ENCODE measurements around the gene NLRP12. TPM values are rescaled to one million over a fixed set of nuclear protein-coding genes. Genes with fewer than 3 reads are reported as not detected.

Gene NLRP12
- total and polyA plus RNA-seq, 2 experiments from 2014 or later = 1.9 to 7.5 TPM

GRCh38 chr19:53818756-53819155 lies 5.4 kb downstream of the NLRP12 start:
- H2AFZ ChIP-seq = no peak overlapping the region
- no peak overlapping the region for H3K27ac ChIP-seq (ENCODE audit: low read depth)
- DNase-seq (ENCODE audit: low spot score) (peak; percentile 61), ATAC-seq (no peak)
- no peaks in the 10 kb centered on the region for H3K36me3 Mint-ChIP-seq (ENCODE audit: low read depth)
- H3K9me3 Mint-ChIP-seq = no peaks in the 10 kb centered on the region; the same call in 1 of the 3 replicates
- no peak overlapping the region for H3K27ac Mint-ChIP-seq
- H3K27me3 ChIP-seq (ENCODE audit: insufficient read depth) = no peaks in the 10 kb centered on the region
- peaks cover 2% of the 10 kb centered on the region for H3K27me3 Mint-ChIP-seq (ENCODE audit: insufficient read depth, low read depth, poor library complexity)
- H3K4me2 ChIP-seq = no peak overlapping the region
- H3K36me3 ChIP-seq (ENCODE audit: insufficient read depth) = no peaks in the 10 kb centered on the region
- H3K9me2 ChIP-seq (ENCODE audit: insufficient read depth) = no peaks in the 10 kb centered on the region
- H3F3A ChIP-seq (replicated peaks; ENCODE audit: low read depth) = 0 out of 2 replicates have a peak, but pooled peaks cover 4% of the 10 kb centered on the region
- peaks cover 5% of the 10 kb centered on the region for H3K4me1 Mint-ChIP-seq
- no peak overlapping the region for H3K4me3 Mint-ChIP-seq
- H4K20me1 ChIP-seq (replicated peaks; ENCODE audit: insufficient read depth) = no peaks in the 10 kb centered on the region
- no peak for TF ChIP-seq POLR2AphosphoS5 (IDR thresholded peaks at IDR 0.05; ENCODE audit: low read depth)
- no peak for TF ChIP-seq CREB1 (CRISPR knock-in tag; IDR thresholded peaks at IDR 0.05; ENCODE audit: low read depth)
- TF ChIP-seq ETS1 (IDR thresholded peaks at IDR 0.05) = no peak
- no peak for TF ChIP-seq ZNF331 (CRISPR knock-in tag; IDR thresholded peaks at IDR 0.05; ENCODE audit: low read depth)
- TF ChIP-seq CTCF (conservative IDR thresholded peaks at IDR 0.05; ENCODE audit: low read depth in 2 of 2) = no peak
- no peak for TF ChIP-seq EZH2 (IDR thresholded peaks at IDR 0.05; ENCODE audit: low read depth, unreplicated experiment)
- no peak for TF ChIP-seq STAT1 (IDR thresholded peaks at IDR 0.05; ENCODE audit: unreplicated experiment)
- no peak for TF ChIP-seq ZNF462 (CRISPR knock-in tag; IDR thresholded peaks at IDR 0.05)
- TF ChIP-seq EZH2phosphoT487 (IDR thresholded peaks at IDR 0.05; ENCODE audit: unreplicated experiment) = no peak
- TF ChIP-seq JUNB (IDR thresholded peaks at IDR 0.05; ENCODE audit: unreplicated experiment) = no peak
- no peak for TF ChIP-seq NANOG (IDR thresholded peaks at IDR 0.05; ENCODE audit: borderline replicate concordance)
- TF ChIP-seq REST (IDR thresholded peaks at IDR 0.05; ENCODE audit: unreplicated experiment) = no peak
- no peak for TF ChIP-seq ZNF114 (CRISPR knock-in tag; IDR thresholded peaks at IDR 0.05)
- H3K4me3 ChIP-seq = no peak overlapping the region
- H3K79me2 ChIP-seq (replicated peaks; ENCODE audit: insufficient read depth) = no peaks in the 10 kb centered on the region
- H3K4me1 ChIP-seq (ENCODE audit: insufficient read depth) = peaks cover 2% of the 10 kb centered on the region; the same call in 1 of the 2 replicates

Data from GM23338 (cell line).